RWPE2 (cell line): ENCODE results near the gene UTP11.
A peak's percentile ranks its signal among the peaks of the same experiment; 100 is the strongest.

ENCODE experiments used
- ATAC-seq: fragments of 200-7000 bp; cut with Tn5 transposase; 3 replicates; pipeline ENCODE4 v1.9.1; 2021; ENCODE audit warnings: low read depth
- DNase-seq: peaks from one replicate; pipeline ENCODE4 v3.0.0-alpha.2; 2020; ENCODE audit warnings: low spot score
- H3K27ac ChIP-seq: fragments of 450-650 bp; 2 replicates; pipeline ENCODE4 v1.5.1; 2017; ENCODE audit warnings: mild to moderate bottlenecking; ENCODE audit not compliant: poor library complexity, severe bottlenecking
- H3K27me3 ChIP-seq: fragments of 250-450 bp; sonication (Bioruptor Pico); 2 replicates; pipeline ENCODE4 v1.5.1; 2021; ENCODE audit warnings: mild to moderate bottlenecking, moderate library complexity; ENCODE audit not compliant: insufficient read depth, poor library complexity, severe bottlenecking
- H3K36me3 ChIP-seq: fragments of 250-450 bp; sonication (Bioruptor Pico); 2 replicates; pipeline ENCODE4 v1.5.1; 2020; ENCODE audit warnings: low read depth, mild to moderate bottlenecking, moderate library complexity
- H3K4me1 ChIP-seq: fragments of 250-450 bp; sonication (Bioruptor Pico); 2 replicates; pipeline ENCODE4 v1.5.1; 2021; ENCODE audit warnings: mild to moderate bottlenecking, moderate library complexity; ENCODE audit not compliant: insufficient read depth, poor library complexity, severe bottlenecking
- H3K4me3 ChIP-seq: fragments of 250-450 bp; sonication (Bioruptor Pico); 2 replicates; pipeline ENCODE4 v1.5.1; 2021; ENCODE audit warnings: mild to moderate bottlenecking, moderate library complexity; ENCODE audit not compliant: severe bottlenecking
- H3K9me3 ChIP-seq: fragments of 250-450 bp; sonication (Bioruptor Pico); 2 replicates; pipeline ENCODE4 v1.5.1; 2021; ENCODE audit warnings: mild to moderate bottlenecking, moderate library complexity; ENCODE audit not compliant: severe bottlenecking
- TF ChIP-seq, protein P1 (sequence below): fragments of 450-650 bp; IDR thresholded peaks from one replicate; pipeline ENCODE4 v1.5.1; 2017; ENCODE audit warnings: mild to moderate bottlenecking, moderate library complexity; ENCODE audit not compliant: poor library complexity, severe bottlenecking

The UTP11 gene

GRCh38 chr1:38037221-38037939 lies 24.8 kb downstream of the UTP11 start:
- Histone ChIP-seq H3K27ac (no peak overlapping the region), H3K27me3 (peaks cover under 1% of the 10 kb centered on the region), H3K4me3 (no peak overlapping the region), H3K36me3 (no peaks in the 10 kb centered on the region), H3K4me1 (no peaks in the 10 kb centered on the region), H3K9me3 (no peaks in the 10 kb centered on the region)
- ATAC-seq, result no peak
- TF ChIP-seq, protein P1, sequence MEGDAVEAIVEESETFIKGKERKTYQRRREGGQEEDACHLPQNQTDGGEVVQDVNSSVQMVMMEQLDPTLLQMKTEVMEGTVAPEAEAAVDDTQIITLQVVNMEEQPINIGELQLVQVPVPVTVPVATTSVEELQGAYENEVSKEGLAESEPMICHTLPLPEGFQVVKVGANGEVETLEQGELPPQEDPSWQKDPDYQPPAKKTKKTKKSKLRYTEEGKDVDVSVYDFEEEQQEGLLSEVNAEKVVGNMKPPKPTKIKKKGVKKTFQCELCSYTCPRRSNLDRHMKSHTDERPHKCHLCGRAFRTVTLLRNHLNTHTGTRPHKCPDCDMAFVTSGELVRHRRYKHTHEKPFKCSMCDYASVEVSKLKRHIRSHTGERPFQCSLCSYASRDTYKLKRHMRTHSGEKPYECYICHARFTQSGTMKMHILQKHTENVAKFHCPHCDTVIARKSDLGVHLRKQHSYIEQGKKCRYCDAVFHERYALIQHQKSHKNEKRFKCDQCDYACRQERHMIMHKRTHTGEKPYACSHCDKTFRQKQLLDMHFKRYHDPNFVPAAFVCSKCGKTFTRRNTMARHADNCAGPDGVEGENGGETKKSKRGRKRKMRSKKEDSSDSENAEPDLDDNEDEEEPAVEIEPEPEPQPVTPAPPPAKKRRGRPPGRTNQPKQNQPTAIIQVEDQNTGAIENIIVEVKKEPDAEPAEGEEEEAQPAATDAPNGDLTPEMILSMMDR, result peak; percentile 26
- DNase-seq, result no peak

GRCh38 chr1:38038861-38039260 lies 26.3 kb downstream of the UTP11 start:
- H3K36me3 ChIP-seq, result no peaks in the 10 kb centered on the region
- TF ChIP-seq, protein P1, result no peak
- no peak overlapping the region for H3K27ac ChIP-seq
- DNase-seq, result no peak
- no peaks in the 10 kb centered on the region for H3K4me1 ChIP-seq
- H3K9me3 ChIP-seq, result no peaks in the 10 kb centered on the region
- ATAC-seq, result peak; percentile 80
- no peak overlapping the region for H3K4me3 ChIP-seq
- peaks cover 16% of the 10 kb centered on the region for H3K27me3 ChIP-seq

DNA sequence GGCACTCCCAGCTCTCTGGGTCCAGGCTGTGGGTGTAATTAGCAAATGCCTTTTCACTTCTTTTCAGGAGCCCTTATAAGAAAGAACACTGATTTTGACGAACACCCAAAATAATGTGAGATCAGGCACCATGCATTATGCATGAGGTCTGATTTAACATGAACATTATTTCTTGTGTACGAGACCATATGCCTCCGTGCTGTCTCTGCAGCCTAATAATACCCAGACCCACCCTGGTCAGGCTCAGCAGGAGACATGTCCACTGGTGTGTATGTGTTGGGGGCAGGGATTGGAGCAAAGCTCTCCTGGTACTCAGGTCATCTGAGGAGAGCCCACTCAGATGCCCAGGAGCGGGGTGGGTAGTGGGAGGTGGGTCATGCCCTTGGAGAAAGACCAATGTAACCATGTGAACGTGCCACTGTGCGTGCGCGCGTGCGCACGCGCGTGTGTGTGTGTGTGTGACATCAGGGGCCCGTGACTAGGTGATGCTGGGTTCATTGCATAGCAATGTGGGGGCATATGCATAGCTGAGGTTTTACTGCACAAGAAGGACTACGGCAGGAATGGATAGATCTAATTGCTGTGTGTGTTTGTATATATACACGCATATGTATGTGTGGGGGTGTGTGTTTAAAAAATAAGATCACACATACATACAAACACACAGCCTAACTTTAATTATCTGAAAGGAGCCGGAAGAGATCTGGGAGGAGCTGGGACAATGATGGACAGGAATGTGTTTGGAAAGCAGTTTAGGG lies 27.0 kb downstream of the UTP11 start:
- DNase-seq, result no peak
- ATAC-seq, result no peak
- H3K4me1 ChIP-seq, result no peaks in the 10 kb centered on the region
- H3K9me3 ChIP-seq, result no peaks in the 10 kb centered on the region
- TF ChIP-seq, protein P1, result no peak
- H3K27ac ChIP-seq, result no peak overlapping the region
- H3K27me3 ChIP-seq, result peaks cover 22% of the 10 kb centered on the region
- no peak overlapping the region for H3K4me3 ChIP-seq
- no peaks in the 10 kb centered on the region for H3K36me3 ChIP-seq

DNA sequence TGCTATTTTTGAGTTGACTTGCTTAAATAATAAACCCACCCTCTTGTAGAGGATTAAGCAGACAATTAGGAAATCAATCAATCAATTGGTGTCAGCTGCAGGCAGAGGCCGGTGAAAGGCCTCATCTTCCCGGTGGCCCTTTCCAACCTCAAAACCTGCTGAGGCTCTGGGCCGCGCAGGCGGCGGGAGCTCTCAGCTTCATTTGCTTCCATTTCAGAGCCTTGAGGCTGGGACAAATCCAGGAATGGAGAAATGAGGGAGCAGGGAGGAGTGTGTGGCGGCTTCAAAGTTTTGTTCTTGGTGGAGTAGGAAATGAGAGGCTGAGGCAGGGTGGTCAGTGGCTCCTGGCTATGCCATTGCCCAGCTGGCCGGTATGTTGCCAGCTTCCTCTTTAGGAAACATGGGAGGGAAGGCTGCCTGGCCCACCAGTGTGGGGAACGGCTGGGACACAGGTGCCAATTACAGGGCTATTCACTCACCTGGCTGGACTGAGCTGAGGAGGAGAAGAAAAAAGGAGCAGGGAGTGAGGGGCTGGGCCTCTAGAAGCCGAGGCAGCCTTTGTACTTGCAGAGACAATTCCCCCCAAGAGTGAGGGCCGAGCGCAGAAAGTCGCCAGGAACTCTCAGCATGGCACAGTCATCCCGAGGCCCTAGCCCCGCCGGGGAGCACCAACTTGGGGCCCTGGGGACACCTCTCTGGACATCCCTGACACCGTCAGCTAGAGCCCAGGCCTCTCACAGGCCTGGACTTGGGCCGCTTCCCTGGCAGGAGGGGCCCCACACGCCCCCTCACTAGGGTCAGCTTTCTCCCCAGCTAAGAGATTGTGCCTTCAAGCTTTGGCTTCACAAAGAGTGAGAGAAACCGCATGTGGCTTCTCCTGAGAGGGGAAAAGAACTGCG lies 29.7 kb downstream of the UTP11 start:
- TF ChIP-seq, protein P1, result no peak
- no peaks in the 10 kb centered on the region for H3K4me1 ChIP-seq
- H3K27ac ChIP-seq, result no peak overlapping the region
- DNase-seq, result no peak
- H3K4me3 ChIP-seq, result no peak overlapping the region
- peaks cover 34% of the 10 kb centered on the region for H3K27me3 ChIP-seq
- H3K36me3 ChIP-seq, result no peaks in the 10 kb centered on the region
- no peaks in the 10 kb centered on the region for H3K9me3 ChIP-seq
- no peak for ATAC-seq
